H9 (cell line): ENCODE measurements around the gene TSPEAR. TPM values are rescaled to one million over a fixed set of nuclear protein-coding genes. Genes with fewer than 3 reads are reported as not detected.

ENCODE experiments used
- DNase-seq: peaks from one replicate; pipeline ENCODE4 v3.0.0-alpha.2; 2017
- H2AFZ ChIP-seq: one replicate; pipeline ENCODE4 v1.6.1; 2013; ENCODE audit warnings: mild to moderate bottlenecking, low read length, control low read depth, moderate library complexity
- H2AK5ac ChIP-seq: 2 replicates; pipeline ENCODE4 v1.6.1; 2013; ENCODE audit warnings: low read length, control low read depth, mixed read lengths; ENCODE audit not compliant: insufficient read length
- H2BK120ac ChIP-seq: one replicate; pipeline ENCODE4 v1.6.1; 2013; ENCODE audit warnings: low read depth, mild to moderate bottlenecking, low read length, control low read depth, inconsistent platforms; ENCODE audit not compliant: poor library complexity, severe bottlenecking
- H2BK12ac ChIP-seq: 2 replicates; pipeline ENCODE4 v1.6.1; 2013; ENCODE audit warnings: low read length, control low read depth, mixed read lengths, low read depth; ENCODE audit not compliant: insufficient read length
- H2BK15ac ChIP-seq: 2 replicates; pipeline ENCODE4 v1.6.1; 2013; ENCODE audit warnings: low read depth, low read length, control low read depth
- H2BK20ac ChIP-seq: one replicate; pipeline ENCODE4 v1.6.1; 2013; ENCODE audit warnings: low read depth, mild to moderate bottlenecking, low read length, control low read depth, inconsistent platforms; ENCODE audit not compliant: poor library complexity, severe bottlenecking
- H2BK5ac ChIP-seq: 2 replicates; pipeline ENCODE4 v1.6.1; 2013; ENCODE audit warnings: low read length, control low read depth, mixed read lengths; ENCODE audit not compliant: insufficient read length
- H3K14ac ChIP-seq: 2 replicates; pipeline ENCODE4 v1.6.1; 2013; ENCODE audit warnings: low read length, control low read depth; ENCODE audit not compliant: insufficient read depth
- H3K18ac ChIP-seq: 2 replicates; pipeline ENCODE4 v1.6.1; 2013; ENCODE audit warnings: low read depth, mild to moderate bottlenecking, mixed read lengths, low read length, control low read depth; ENCODE audit not compliant: insufficient read length
- H3K23ac ChIP-seq: 2 replicates; pipeline ENCODE4 v1.6.1; 2013; ENCODE audit warnings: low read length, control low read depth, mixed read lengths, low read depth; ENCODE audit not compliant: insufficient read length
- H3K23me2 ChIP-seq: 2 replicates; pipeline ENCODE4 v1.6.1; 2013; ENCODE audit warnings: low read depth, mild to moderate bottlenecking, mixed read lengths, low read length, control low read depth; ENCODE audit not compliant: insufficient read length, poor library complexity, severe bottlenecking
- H3K27ac ChIP-seq: 2 replicates; pipeline ENCODE4 v1.5.1; 2013; ENCODE audit warnings: low read length, control low read depth, mixed read lengths, low read depth; ENCODE audit not compliant: insufficient read length
- H3K27me3 ChIP-seq: 2 replicates; pipeline ENCODE4 v1.6.1; 2013; ENCODE audit warnings: low read length, control low read depth, inconsistent platforms; ENCODE audit not compliant: insufficient read depth
- H3K4ac ChIP-seq: 2 replicates; pipeline ENCODE4 v1.6.1; 2013; ENCODE audit warnings: low read depth, mild to moderate bottlenecking, control low read depth, inconsistent platforms, low read length, moderate library complexity
- H3K4me1 ChIP-seq: 2 replicates; pipeline ENCODE4 v1.6.1; 2013; ENCODE audit warnings: low read length, control low read depth, inconsistent platforms; ENCODE audit not compliant: insufficient read depth
- H3K4me2 ChIP-seq: 2 replicates; pipeline ENCODE4 v1.6.1; 2013; ENCODE audit warnings: low read length, control low read depth, mixed read lengths; ENCODE audit not compliant: insufficient read length, insufficient read depth
- H3K56ac ChIP-seq: 2 replicates; pipeline ENCODE4 v1.6.1; 2013; ENCODE audit warnings: low read depth, mild to moderate bottlenecking, mixed read lengths, low read length, control low read depth; ENCODE audit not compliant: insufficient read length
- H3K79me1 ChIP-seq: 2 replicates; pipeline ENCODE4 v1.6.1; 2013; ENCODE audit warnings: low read depth, mild to moderate bottlenecking, moderate library complexity, low read length, control low read depth, inconsistent platforms; ENCODE audit not compliant: insufficient read depth, poor library complexity, severe bottlenecking
- H3K79me2 ChIP-seq: 2 replicates; pipeline ENCODE4 v1.6.1; 2013; ENCODE audit warnings: low read length, control low read depth, inconsistent platforms; ENCODE audit not compliant: insufficient read depth
- H3K9ac ChIP-seq: 2 replicates; pipeline ENCODE4 v1.6.1; 2013; ENCODE audit warnings: low read length, control low read depth, mixed read lengths; ENCODE audit not compliant: insufficient read length; ENCODE audit errors: extremely low read depth
- H3K9me3 ChIP-seq: one replicate; pipeline ENCODE4 v1.6.1; 2013; ENCODE audit warnings: low read depth, low read length, inconsistent platforms; ENCODE audit not compliant: control insufficient read depth
- H3T11ph ChIP-seq: one replicate; pipeline ENCODE4 v1.6.1; 2013; ENCODE audit warnings: mild to moderate bottlenecking, low read length, control low read depth, inconsistent platforms
- H4K20me1 ChIP-seq: one replicate; pipeline ENCODE4 v1.6.1; 2013; ENCODE audit not compliant: control insufficient read depth, insufficient read length, insufficient read depth
- H4K5ac ChIP-seq: 2 replicates; pipeline ENCODE4 v1.6.1; 2013; ENCODE audit warnings: low read depth, mild to moderate bottlenecking, mixed read lengths, low read length, control low read depth; ENCODE audit not compliant: insufficient read length
- H4K8ac ChIP-seq: replicated peaks from 2 replicates; pipeline ENCODE4 v1.6.1; 2013; ENCODE audit warnings: low read length, control low read depth, mixed read lengths, low read depth; ENCODE audit not compliant: insufficient read length
- H4K91ac ChIP-seq: 2 replicates; pipeline ENCODE4 v1.6.1; 2013; ENCODE audit warnings: low read depth, mild to moderate bottlenecking, moderate library complexity, mixed read lengths, low read length, control low read depth; ENCODE audit not compliant: insufficient read length
- H3K27ac Mint-ChIP-seq, 3 experiments: 2 replicates in 2 of 3; 3 replicates in 1 of 3; pipeline ENCODE4 v1.8.0; 2020 to 2021; ENCODE audit warnings: mixed read lengths in 3 of 3, mild to moderate bottlenecking in 1 of 3, moderate library complexity in 1 of 3
- H3K27me3 Mint-ChIP-seq: 2 replicates; pipeline ENCODE4 v1.8.0; 2021; ENCODE audit warnings: low read depth, mild to moderate bottlenecking, moderate library complexity, mixed read lengths
- H3K36me3 Mint-ChIP-seq, 3 experiments: 2 replicates in 2 of 3; 3 replicates in 1 of 3; pipeline ENCODE4 v1.8.0; 2020 to 2021; ENCODE audit warnings: low read depth in 3 of 3, mixed read lengths in 3 of 3; ENCODE audit not compliant: insufficient read depth in 1 of 3
- H3K4me1 Mint-ChIP-seq, 2 experiments: 2 replicates each; pipeline ENCODE4 v1.8.0; 2020; ENCODE audit warnings: mixed read lengths in 2 of 2
- H3K4me3 Mint-ChIP-seq, 2 experiments: 2 replicates in 1 of 2; 3 replicates in 1 of 2; pipeline ENCODE4 v1.8.0; 2020 to 2021; ENCODE audit warnings: mild to moderate bottlenecking in 2 of 2, mixed read lengths in 2 of 2, moderate library complexity in 1 of 2
- H3K9me3 Mint-ChIP-seq, 2 experiments: 2 replicates in 1 of 2; 3 replicates in 1 of 2; pipeline ENCODE4 v1.8.0; 2020; ENCODE audit warnings: mild to moderate bottlenecking in 2 of 2, mixed read lengths in 2 of 2, moderate library complexity in 1 of 2
- CTCF ChIP-seq: fragments of 200-600 bp; sonication (generic); conservative IDR thresholded peaks from 3 replicates; pipeline ENCODE4 v1.8.0; 2021; ENCODE audit warnings: antibody characterized with exemption, mild to moderate bottlenecking
- WGBS: extraction: QIAGEN DNeasy Blood & Tissue Kit; methylation state at CpG from one replicate; pipeline ENCODE4 v1.1.7; 2013; ENCODE audit warnings: missing lambda C conversion rate, low lambda C conversion rate, mixed read lengths; ENCODE audit not compliant: insufficient read length; ENCODE audit errors: extremely low coverage; 5-methylcytosine and 5-hydroxymethylcytosine counted together
- total RNA-seq: library from RNA; stranded (reverse); gene quantifications from 2 replicates; pipeline ENCODE4 v1.2.1, GENCODE V29; 2021

Gene TSPEAR
- total RNA-seq, 1 experiment from 2014 or later, result 1.3 TPM

GRCh38 chr21:44531606-44532564 lies 179.5 kb downstream of the TSPEAR start:
- no peak overlapping the region for H2AK5ac ChIP-seq
- no peaks in the 10 kb centered on the region for H3K27me3 ChIP-seq
- TF ChIP-seq CTCF, result no peak
- H3K9me3 ChIP-seq, result no peaks in the 10 kb centered on the region
- H4K8ac ChIP-seq, result no peak overlapping the region
- no peaks in the 10 kb centered on the region for H3K79me1 ChIP-seq
- no peak overlapping the region for H3T11ph ChIP-seq
- H3K27ac ChIP-seq, result no peak overlapping the region
- H2BK5ac ChIP-seq, result no peak overlapping the region
- no peak overlapping the region for H2BK120ac ChIP-seq
- H3K9ac ChIP-seq, result no peak overlapping the region
- H2BK20ac ChIP-seq, result no peak overlapping the region
- WGBS, result no CpG with 5 or more reads among the region's 30 CpGs
- no peak overlapping the region for H3K23ac ChIP-seq
- no peak overlapping the region for H3K4ac ChIP-seq
- H3K4me1 ChIP-seq, result no peaks in the 10 kb centered on the region; the same call in 1 of the 2 replicates
- no peak overlapping the region for H3K14ac ChIP-seq
- no peaks in the 10 kb centered on the region for H3K79me2 ChIP-seq
- no peak overlapping the region for H2BK12ac ChIP-seq
- Mint-ChIP-seq H3K4me1 (peaks cover 2 to 8% of the 10 kb centered on the region in 2 experiments; a peak in 3 of 4 replicates), H3K4me3 (no peak overlapping the region), H3K36me3 (peaks cover 0 to 5% (median 0%) of the 10 kb centered on the region in 3 experiments; a peak in 1 of 7 replicates), H3K9me3 (peaks cover 0 to 5% of the 10 kb centered on the region in 2 experiments; a peak in 2 of 5 replicates), H3K27me3 (peaks cover 4% of the 10 kb centered on the region), H3K27ac (peak overlapping the region in 1 of 3 experiments; percentile 6; a peak in 1 of 7 replicates)
- no peak overlapping the region for H4K5ac ChIP-seq
- no peak overlapping the region for H4K91ac ChIP-seq
- no peak overlapping the region for H3K56ac ChIP-seq
- no peak overlapping the region for H2AFZ ChIP-seq
- H4K20me1 ChIP-seq, result no peaks in the 10 kb centered on the region
- no peak overlapping the region for H3K18ac ChIP-seq
- no peak overlapping the region for H2BK15ac ChIP-seq
- no peak for DNase-seq
- H3K23me2 ChIP-seq, result no peaks in the 10 kb centered on the region
- no peak overlapping the region for H3K4me2 ChIP-seq
